IMR-90 (cell line): ENCODE measurements around the gene PFKL. TPM values are rescaled to one million over a fixed set of nuclear protein-coding genes. Genes with fewer than 3 reads are reported as not detected.

Experiments
- ATAC-seq: fragments of 200-7000 bp; cut with Tn5 transposase; 2 replicates; pipeline ENCODE4 v1.9.1; 2020; ENCODE audit warnings: low read depth, mild to moderate bottlenecking, moderate library complexity
- BruUV-seq: library from RNA; stranded (reverse); fragments of 400-500 nt; replicated peaks from 2 replicates; lab custom pipeline; 2021; lab: Mats Ljungman, UMichigan
- CTCF ChIA-PET: fragments of 300-600 bp; formaldehyde crosslinking; extraction: SDS; loops from one replicate; lab custom pipeline; 2021; ENCODE audit warnings: antibody characterized with exemption; lab: Yijun Ruan, JAX
- POLR2A ChIA-PET: fragments of 300-600 bp; sonication (Branson Sonifier 250); formaldehyde crosslinking; loops from one replicate; lab custom pipeline; 2022; ENCODE audit warnings: antibody characterized with exemption; ENCODE audit not compliant: unreplicated experiment; lab: Charles Lee
- DNase-seq: peaks from one replicate; pipeline ENCODE4 v3.0.0; 2013
- H2AFZ ChIP-seq: replicated peaks from 2 replicates; pipeline ENCODE3; 2013; ENCODE audit warnings: low read length, mild to moderate bottlenecking; ENCODE audit not compliant: poor library complexity
- H2AK5ac ChIP-seq: 2 replicates; pipeline ENCODE4 v1.6.1; 2013; ENCODE audit warnings: low read depth, low read length, inconsistent platforms
- H2AK9ac ChIP-seq: replicated peaks from 2 replicates; pipeline ENCODE3; 2013; ENCODE audit warnings: mild to moderate bottlenecking, low read depth, low read length, moderate library complexity; ENCODE audit not compliant: poor library complexity
- H2BK120ac ChIP-seq: 2 replicates; pipeline ENCODE4 v1.6.1; 2013; ENCODE audit warnings: low read depth, low read length, inconsistent platforms
- H2BK15ac ChIP-seq: 3 replicates; pipeline ENCODE4 v1.6.1; 2013; ENCODE audit warnings: low read depth, low read length, inconsistent platforms
- H2BK20ac ChIP-seq: 2 replicates; pipeline ENCODE4 v1.6.1; 2013; ENCODE audit warnings: low read depth, mild to moderate bottlenecking, inconsistent platforms, low read length, moderate library complexity
- H2BK5ac ChIP-seq: 2 replicates; pipeline ENCODE4 v1.6.1; 2013; ENCODE audit warnings: mild to moderate bottlenecking, low read depth, low read length, inconsistent platforms; ENCODE audit not compliant: poor library complexity, severe bottlenecking
- H3K14ac ChIP-seq: replicated peaks from 2 replicates; pipeline ENCODE4 v1.6.1; 2013; ENCODE audit warnings: low read depth, low read length, inconsistent platforms
- H3K18ac ChIP-seq: 2 replicates; pipeline ENCODE4 v1.6.1; 2013; ENCODE audit warnings: low read depth, low read length, control low read depth
- H3K23ac ChIP-seq: 2 replicates; pipeline ENCODE4 v1.6.1; 2013; ENCODE audit warnings: low read depth, low read length, inconsistent platforms
- H3K27ac ChIP-seq: 2 replicates; pipeline ENCODE4 v1.5.1; 2013; ENCODE audit warnings: mild to moderate bottlenecking, control low read depth, low read length; ENCODE audit not compliant: insufficient read depth
- H3K27me3 ChIP-seq: 2 replicates; pipeline ENCODE4 v1.6.1; 2013; ENCODE audit warnings: low read length; ENCODE audit not compliant: control insufficient read depth, insufficient read depth
- H3K36me3 ChIP-seq: 2 replicates; pipeline ENCODE4 v1.6.1; 2013; ENCODE audit warnings: low read length, mixed read lengths; ENCODE audit not compliant: control insufficient read depth, insufficient read depth
- H3K4ac ChIP-seq: 2 replicates; pipeline ENCODE4 v1.6.1; 2013; ENCODE audit warnings: low read depth, low read length, inconsistent platforms
- H3K4me1 ChIP-seq: 2 replicates; pipeline ENCODE4 v1.6.1; 2013; ENCODE audit warnings: low read length, mixed read lengths; ENCODE audit not compliant: control insufficient read depth, insufficient read depth
- H3K4me2 ChIP-seq: 2 replicates; pipeline ENCODE4 v1.6.1; 2013; ENCODE audit warnings: low read depth, mild to moderate bottlenecking, control low read depth, low read length, moderate library complexity
- H3K4me3 ChIP-seq: 2 replicates; pipeline ENCODE4 v1.5.1; 2013; ENCODE audit warnings: low read depth, mild to moderate bottlenecking, control low read depth, low read length, moderate library complexity; ENCODE audit not compliant: insufficient read depth
- H3K56ac ChIP-seq: 2 replicates; pipeline ENCODE4 v1.6.1; 2013; ENCODE audit warnings: low read length, inconsistent platforms; ENCODE audit not compliant: insufficient read depth; ENCODE audit errors: extremely low read depth
- H3K79me1 ChIP-seq, 2 experiments: 2 replicates each; pipeline ENCODE4 v1.6.1; 2013; ENCODE audit warnings: low read length in 2 of 2, inconsistent platforms in 1 of 2, low read depth in 1 of 2
- H3K9ac ChIP-seq: 2 replicates; pipeline ENCODE4 v1.6.1; 2013; ENCODE audit warnings: low read depth, low read length, control low read depth
- H3K9me1 ChIP-seq: 2 replicates; pipeline ENCODE4 v1.6.1; 2013; ENCODE audit warnings: low read length, inconsistent platforms; ENCODE audit not compliant: insufficient read depth
- H3K9me3 ChIP-seq: 2 replicates; pipeline ENCODE4 v1.6.1; 2013; ENCODE audit warnings: low read length; ENCODE audit not compliant: control insufficient read depth, insufficient read depth
- H4K20me1 ChIP-seq: 2 replicates; pipeline ENCODE4 v1.6.1; 2013; ENCODE audit warnings: low read length, inconsistent platforms; ENCODE audit not compliant: insufficient read depth
- H4K5ac ChIP-seq: 2 replicates; pipeline ENCODE4 v1.6.1; 2013; ENCODE audit warnings: mild to moderate bottlenecking, low read depth, low read length, control low read depth
- H4K8ac ChIP-seq, 2 experiments: 2 replicates each; pipeline ENCODE4 v1.6.1; 2013; ENCODE audit warnings: low read depth in 2 of 2, low read length in 2 of 2, control low read depth in 1 of 2, inconsistent platforms in 1 of 2
- H4K91ac ChIP-seq: 2 replicates; pipeline ENCODE4 v1.6.1; 2013; ENCODE audit warnings: low read depth, low read length, inconsistent platforms; ENCODE audit not compliant: insufficient read depth
- CEBPB ChIP-seq: IDR thresholded peaks from 2 replicates; pipeline ENCODE4 v1.6.1; 2012; ENCODE audit warnings: low read depth, low read length, improper control_type of control experiment
- CHD1 ChIP-seq: IDR thresholded peaks from 2 replicates; pipeline ENCODE4 v1.6.1; 2012; ENCODE audit warnings: low read depth, low read length, improper control_type of control experiment
- CTCF ChIP-seq: conservative IDR thresholded peaks from 2 replicates; pipeline ENCODE4 v1.5.1; 2012; ENCODE audit warnings: mild to moderate bottlenecking, low read depth, low read length, improper control_type of control experiment
- ELK1 ChIP-seq: fragments of 150-350 bp; IDR thresholded peaks from 2 replicates; pipeline ENCODE4 v1.6.1; 2016; ENCODE audit warnings: low read depth, mild to moderate bottlenecking, low read length, moderate library complexity, borderline replicate concordance
- FOS ChIP-seq: fragments of 150-350 bp; IDR thresholded peaks from 2 replicates; pipeline ENCODE4 v1.6.1; 2016; ENCODE audit warnings: low read depth, low read length
- MAZ ChIP-seq: IDR thresholded peaks from 2 replicates; pipeline ENCODE4 v1.6.1; 2012; ENCODE audit warnings: low read depth, mild to moderate bottlenecking, low read length, improper control_type of control experiment, moderate library complexity, borderline replicate concordance
- NFE2L2 ChIP-seq: fragments of 150-350 bp; IDR thresholded peaks from 2 replicates; pipeline ENCODE4 v1.6.1; 2016; ENCODE audit warnings: low read depth, mild to moderate bottlenecking, low read length
- POLR2A ChIP-seq: IDR thresholded peaks from 2 replicates; pipeline ENCODE4 v1.6.1; 2012; ENCODE audit warnings: mild to moderate bottlenecking, low read depth, low read length
- RAD21 ChIP-seq: IDR thresholded peaks from 2 replicates; pipeline ENCODE4 v1.6.1; 2012; ENCODE audit warnings: low read length, improper control_type of control experiment
- RFX5 ChIP-seq: IDR thresholded peaks from 2 replicates; pipeline ENCODE4 v1.8.0; 2012; ENCODE audit warnings: low read depth, mild to moderate bottlenecking, low read length, moderate library complexity
- SMC3 ChIP-seq: fragments of 150-350 bp; IDR thresholded peaks from 2 replicates; pipeline ENCODE4 v1.6.1; 2016; ENCODE audit warnings: low read depth, mild to moderate bottlenecking, antibody characterized with exemption, low read length, moderate library complexity
- USF2 ChIP-seq: fragments of 150-350 bp; IDR thresholded peaks from 2 replicates; pipeline ENCODE4 v1.6.1; 2017; ENCODE audit warnings: mild to moderate bottlenecking, antibody characterized with exemption, low read length, low read depth
- WGBS, 2 experiments: methylation state at CpG; one replicate each; pipeline versions ENCODE4 v1.1.5 to v1.1.7; 2013; ENCODE audit warnings: missing lambda C conversion rate in 2 of 2; ENCODE audit not compliant: insufficient read length in 1 of 2; ENCODE audit errors: extremely low coverage in 2 of 2; 5-methylcytosine and 5-hydroxymethylcytosine counted together
- dilution Hi-C: fragments of 300-500 bp; cut with HindIII; formaldehyde crosslinking; loops from one replicate; pipeline ENCODE4 v1.14.3; 2018; ENCODE audit warnings: low sequenced_read_pairs; ENCODE audit not compliant: unreplicated experiment
- in situ Hi-C: fragments of 300-500 bp; cut with MboI; formaldehyde crosslinking; loops from 3 replicates; pipeline ENCODE4 v1.14.3; 2019; ENCODE audit warnings: low sequenced_read_pairs, inconsistent platforms, mixed read lengths
- intact Hi-C: fragments of 100-400 bp; cut with micrococcal nuclease; formaldehyde crosslinking; loops from 2 replicates; pipeline ENCODE4 v1.10.0; 2022
- polyA plus RNA-seq, 3 experiments: library from polyadenylated mRNA; depleted of rRNA; stranded (reverse); fragments of >200 nt; gene quantifications; 2 replicates each; pipeline ENCODE4 v1.2.3, GENCODE V29; 2012; ENCODE audit warnings: low replicate concordance in 1 of 3
- total RNA-seq: library from RNA; depleted of rRNA; stranded (reverse); fragments of >200 nt; gene quantifications from 2 replicates; pipeline ENCODE4 v1.2.3, GENCODE V29; 2012

The PFKL gene
- total and polyA plus RNA-seq, 2 of the 4 experiments (the other 2 are of a cell fraction) = 103 to 126 TPM

- H4K5ac ChIP-seq = no peak overlapping the region
- ChIA-PET CTCF (no interaction called here), POLR2A (no interaction called here)
- no peak overlapping the region for H3K18ac ChIP-seq
- H2AK5ac ChIP-seq = no peak overlapping the region
- H3K27me3 ChIP-seq = peaks cover 3% of the 10 kb centered on the region; the same call in 1 of the 2 replicates
- no peak overlapping the region for H3K27ac ChIP-seq
- H3K9me3 ChIP-seq = peaks cover 6% of the 10 kb centered on the region
- no peak overlapping the region for H2BK120ac ChIP-seq
- DNase-seq = no peak
- dilution Hi-C loops (no loop called here), intact Hi-C loops (no loop called here), in situ Hi-C loops (no loop called here)
- no peaks in the 10 kb centered on the region for H3K9me1 ChIP-seq
- no peak for ATAC-seq
- no peak overlapping the region for H3K56ac ChIP-seq
- no peak overlapping the region for H3K4me3 ChIP-seq
- H3K4ac ChIP-seq = no peak overlapping the region
- no peaks in the 10 kb centered on the region for H4K20me1 ChIP-seq
- H3K36me3 ChIP-seq = no peaks in the 10 kb centered on the region
- TF ChIP-seq ELK1 (no peak), CEBPB (no peak), CHD1 (no peak), NFE2L2 (no peak), RAD21 (no peak), MAZ (no peak), RFX5 (no peak), USF2 (no peak), FOS (no peak), POLR2A (no peak), CTCF (no peak), SMC3 (no peak)
- H2BK15ac ChIP-seq = no peak overlapping the region
- H2BK5ac ChIP-seq = no peak overlapping the region
- no peaks in the 10 kb centered on the region for H3K79me1 ChIP-seq
- H4K8ac ChIP-seq = no peak overlapping the region
- H3K23ac ChIP-seq = no peak overlapping the region
- no peak overlapping the region for H3K4me2 ChIP-seq
- no TSS peak for BruUV-seq
- no peak overlapping the region for H2AK9ac ChIP-seq
- no peak overlapping the region for H3K9ac ChIP-seq
- no peak overlapping the region for H2AFZ ChIP-seq
- no peak overlapping the region for H2BK20ac ChIP-seq
- no peak overlapping the region for H3K14ac ChIP-seq
- no peak overlapping the region for H4K91ac ChIP-seq
- no peaks in the 10 kb centered on the region for H3K4me1 ChIP-seq
- 74% methylated on average over 18 of the region's 22 CpGs; no CpG with 5 or more reads in 1 of the 2 experiments for WGBS, 2 experiments
Measured at GRCh38 chr21:44365967-44366585, 66.2 kb downstream of the PFKL start.
